ENCODE results near the gene CCT8L2. TPM values are rescaled to one million over a fixed set of nuclear protein-coding genes. Genes with fewer than 3 reads are reported as not detected.
"Not testable (repeated sequence)": the region's sequence is repeated elsewhere in the genome, so short reads cannot be mapped to it uniquely, and the experiment has no call there.

The CCT8L2 gene
- total RNA-seq, 2 donors from 2014 or later, result not detected

- not testable (repeated sequence) for H3K4me3 Mint-ChIP-seq; DNase-seq; H3K36me3 Mint-ChIP-seq (ENCODE audit: low read depth); H3K27ac ChIP-seq (ENCODE audit: low read depth, low read length); H3K27ac Mint-ChIP-seq; H3K9me3 ChIP-seq (ENCODE audit: control insufficient read depth, low read length); H3K4me1 ChIP-seq (ENCODE audit: control insufficient read depth, insufficient read depth, low read length); H3K36me3 ChIP-seq (ENCODE audit: control insufficient read depth, insufficient read depth, low read length); H3K27me3 Mint-ChIP-seq (ENCODE audit: insufficient read depth); H3K4me3 ChIP-seq (ENCODE audit: low read length); H3K9ac ChIP-seq (ENCODE audit: extremely low read depth, low read length, poor library complexity, severe bottlenecking); H3K4me1 Mint-ChIP-seq; H3K27me3 ChIP-seq (ENCODE audit: control insufficient read depth, insufficient read depth, low read length, poor library complexity, severe bottlenecking)
- H3K9me3 Mint-ChIP-seq, result peaks cover 83% of the 10 kb centered on the region
- 65 to 75% methylated on average over 2 of the region's 3 CpGs for WGBS, 2 experiments (ENCODE audit: insufficient coverage in 1 of 2, insufficient read length in 1 of 2)
Measured at GRCh38 chr22:16616390-16616938, 23.9 kb upstream of the CCT8L2 start.

- H3K27me3 ChIP-seq (ENCODE audit: control insufficient read depth, insufficient read depth, low read length, poor library complexity, severe bottlenecking); H3K4me1 ChIP-seq (ENCODE audit: control insufficient read depth, insufficient read depth, low read length); H3K27ac Mint-ChIP-seq; H3K4me1 Mint-ChIP-seq; DNase-seq; H3K4me3 ChIP-seq (ENCODE audit: low read length); H3K36me3 ChIP-seq (ENCODE audit: control insufficient read depth, insufficient read depth, low read length); H3K9ac ChIP-seq (ENCODE audit: extremely low read depth, low read length, poor library complexity, severe bottlenecking); H3K36me3 Mint-ChIP-seq (ENCODE audit: low read depth); H3K27me3 Mint-ChIP-seq (ENCODE audit: insufficient read depth); H3K4me3 Mint-ChIP-seq; H3K27ac ChIP-seq (ENCODE audit: low read depth, low read length); H3K9me3 ChIP-seq (ENCODE audit: control insufficient read depth, low read length): not testable (repeated sequence)
- WGBS, 2 experiments (ENCODE audit: insufficient coverage in 1 of 2, insufficient read length in 1 of 2), result 36 to 47% methylated on average over 4 to 5 of the region's 5 CpGs
- peaks cover 86% of the 10 kb centered on the region for H3K9me3 Mint-ChIP-seq
Measured at GRCh38 chr22:16615606-16616245, 23.1 kb upstream of the CCT8L2 start.

- Histone ChIP-seq H3K9ac (ENCODE audit: extremely low read depth, low read length, poor library complexity, severe bottlenecking) (no peak overlapping the region), H3K36me3 (ENCODE audit: control insufficient read depth, insufficient read depth, low read length) (no peaks in the 10 kb centered on the region), H3K27me3 (ENCODE audit: control insufficient read depth, insufficient read depth, low read length, poor library complexity, severe bottlenecking) (no peaks in the 10 kb centered on the region), H3K4me1 (ENCODE audit: control insufficient read depth, insufficient read depth, low read length) (no peaks in the 10 kb centered on the region), H3K4me3 (ENCODE audit: low read length) (no peak overlapping the region), H3K9me3 (ENCODE audit: control insufficient read depth, low read length) (peaks cover 24% of the 10 kb centered on the region), H3K27ac (ENCODE audit: low read depth, low read length) (no peak overlapping the region)
- no peak overlapping the region for H3K4me3 Mint-ChIP-seq
- H3K4me1 Mint-ChIP-seq, result no peaks in the 10 kb centered on the region
- peaks cover 2% of the 10 kb centered on the region for H3K27me3 Mint-ChIP-seq (ENCODE audit: insufficient read depth)
- H3K27ac Mint-ChIP-seq, result no peak overlapping the region
- TF ChIP-seq CTCF (conservative IDR thresholded peaks at IDR 0.05), result no peak
- peaks cover 77% of the 10 kb centered on the region for H3K9me3 Mint-ChIP-seq
- no peak for DNase-seq
- no peaks in the 10 kb centered on the region for H3K36me3 Mint-ChIP-seq (ENCODE audit: low read depth)
- WGBS, 2 experiments (ENCODE audit: insufficient coverage in 1 of 2, insufficient read length in 1 of 2), result 91 to 92% methylated on average over 19 to 71 of the region's 77 CpGs
Measured at GRCh38 chr22:16609548-16610261, 17.1 kb upstream of the CCT8L2 start.

- Mint-ChIP-seq H3K36me3 (ENCODE audit: low read depth) (no peaks in the 10 kb centered on the region), H3K9me3 (peaks cover 79% of the 10 kb centered on the region), H3K4me1 (no peaks in the 10 kb centered on the region), H3K4me3 (no peak overlapping the region), H3K27ac (no peak overlapping the region), H3K27me3 (ENCODE audit: insufficient read depth) (peaks cover 2% of the 10 kb centered on the region)
- Histone ChIP-seq H3K4me3 (ENCODE audit: low read length) (no peak overlapping the region), H3K36me3 (ENCODE audit: control insufficient read depth, insufficient read depth, low read length) (no peaks in the 10 kb centered on the region), H3K9me3 (ENCODE audit: control insufficient read depth, low read length) (peaks cover 32% of the 10 kb centered on the region), H3K27me3 (ENCODE audit: control insufficient read depth, insufficient read depth, low read length, poor library complexity, severe bottlenecking) (no peaks in the 10 kb centered on the region), H3K4me1 (ENCODE audit: control insufficient read depth, insufficient read depth, low read length) (no peaks in the 10 kb centered on the region), H3K27ac (ENCODE audit: low read depth, low read length) (no peak overlapping the region), H3K9ac (ENCODE audit: extremely low read depth, low read length, poor library complexity, severe bottlenecking) (no peak overlapping the region)
- no peak for DNase-seq
- TF ChIP-seq CTCF (conservative IDR thresholded peaks at IDR 0.05), result no peak
- 88% methylated on average over 9 to 22 of the region's 22 CpGs for WGBS, 2 experiments (ENCODE audit: insufficient coverage in 1 of 2, insufficient read length in 1 of 2)
Measured at GRCh38 chr22:16608931-16609330, 16.3 kb upstream of the CCT8L2 start.

- H3K27me3 ChIP-seq (ENCODE audit: control insufficient read depth, insufficient read depth, low read length, poor library complexity, severe bottlenecking); H3K4me3 ChIP-seq (ENCODE audit: low read length): not testable (repeated sequence)
- WGBS, 2 experiments (ENCODE audit: insufficient coverage in 1 of 2, insufficient read length in 1 of 2), result 75 to 77% methylated on average over 6 to 8 of the region's 8 CpGs
Measured at GRCh38 chr22:16604257-16604998, 11.8 kb upstream of the CCT8L2 start.

More at GRCh38 chr22:16604257-16604998, 11.8 kb upstream of the CCT8L2 start:
- not testable (repeated sequence) for H3K4me1 ChIP-seq (ENCODE audit: control insufficient read depth, insufficient read depth, low read length); H3K36me3 ChIP-seq (ENCODE audit: control insufficient read depth, insufficient read depth, low read length); H3K27ac ChIP-seq (ENCODE audit: low read depth, low read length); H3K27ac Mint-ChIP-seq; H3K9ac ChIP-seq (ENCODE audit: extremely low read depth, low read length, poor library complexity, severe bottlenecking); H3K36me3 Mint-ChIP-seq (ENCODE audit: low read depth); DNase-seq; H3K4me1 Mint-ChIP-seq; H3K27me3 Mint-ChIP-seq (ENCODE audit: insufficient read depth); H3K4me3 Mint-ChIP-seq
- peaks cover 72% of the 10 kb centered on the region for H3K9me3 Mint-ChIP-seq
- H3K9me3 ChIP-seq (ENCODE audit: control insufficient read depth, low read length), result peaks cover 47% of the 10 kb centered on the region

All from endodermal cell (in vitro differentiated cells).